Psoas muscle (tissue), 8 donors: ENCODE measurements around the gene IL34. TPM values are rescaled to one million over a fixed set of nuclear protein-coding genes. Genes with fewer than 3 reads are reported as not detected.

Experiments used
- ATAC-seq, 4 donors: fragments of 200-7000 bp; cut with Tn5 transposase; one replicate each; pipeline ENCODE4 v1.9.1; 2020; ENCODE audit warnings: moderate library complexity in 3 of 4, mild to moderate bottlenecking in 2 of 4
- DNase-seq, 2 donors: peaks; one replicate each; pipeline ENCODE4 v3.0.0-alpha.2; 2020
- H3K27ac ChIP-seq: fragments of 200-600 bp; one replicate; pipeline ENCODE4 v1.8.0; 2022
- H3K27me3 ChIP-seq, 3 donors: fragments of 200-600 bp in 1 of 3; one replicate each; pipeline versions ENCODE4 v1.6.1 to v1.8.0; 2013 to 2022; ENCODE audit warnings: low read length in 2 of 3, mild to moderate bottlenecking in 2 of 3, moderate library complexity in 1 of 3; ENCODE audit not compliant: insufficient read depth in 3 of 3
- H3K36me3 ChIP-seq, 2 donors: fragments of 200-600 bp in 1 of 2; one replicate each; pipeline versions ENCODE4 v1.6.1 to v1.8.0; 2013 to 2022; ENCODE audit warnings: low read depth in 1 of 2, mild to moderate bottlenecking in 1 of 2, moderate library complexity in 1 of 2; ENCODE audit not compliant: insufficient read depth in 1 of 2
- H3K4me1 ChIP-seq: fragments of 200-600 bp; one replicate; pipeline ENCODE4 v1.8.0; 2022
- H3K4me3 ChIP-seq: fragments of 200-600 bp; one replicate; pipeline ENCODE4 v1.8.0; 2022; ENCODE audit warnings: mild to moderate bottlenecking
- H3K9me3 ChIP-seq: fragments of 200-600 bp; one replicate; pipeline ENCODE4 v1.8.0; 2022
- WGBS, 3 donors: extraction: QIAGEN DNeasy Blood & Tissue Kit; methylation state at CpG; one replicate each; pipeline versions ENCODE4 v1.1.6 to v1.1.7; 2013; 5-methylcytosine and 5-hydroxymethylcytosine counted together
- intact Hi-C, 2 donors: fragments of 100-400 bp; cut with DNase I; formaldehyde crosslinking; loops; one replicate each; pipeline versions ENCODE4 v1.11.0 to v1.14.2; 2022
- polyA plus RNA-seq, 3 donors: library from polyadenylated mRNA; stranded (reverse); fragments of 200-250 nt; gene quantifications; one replicate each; pipeline ENCODE4 v1.2.3, GENCODE V29; 2013
- total RNA-seq, 4 donors: library from RNA; stranded (reverse); fragmentation: NEBNext Ultra II Directional in 2 of 4; extraction: Animal tissue kit (Norgen Biotek cat#: 25700) in 2 of 4; gene quantifications; one replicate each; pipeline versions ENCODE4 v1.2.1 to v1.2.4, GENCODE V29; 2021 to 2023
- TF ChIP-seq, protein P1 (sequence below): fragments of 200-600 bp; IDR thresholded peaks from one replicate; pipeline ENCODE4 v1.8.0; 2022; ENCODE audit warnings: antibody characterized with exemption
- donor health status: healthy with polysubstance abuse.
- donor health status: DM: no; HTN: no; CAD: no; lungs with moderate emphysema.
- donor health status: Bipolar disorder and iron deficiency.
- donor health status: healthy.
- donor health status: DM: yes; HTN: yes; CAD: no.
- donor health status: DM: no; HTN: no; CAD: no.
- donor health status: DM: no; HTN: no; CAD: no.
- donor health status: DM: yes; HTN: yes; CAD: no.

IL34 gene
- total and polyA plus RNA-seq, 7 donors, result 0.89 to 18.5 (median 6.5) TPM

DNA sequence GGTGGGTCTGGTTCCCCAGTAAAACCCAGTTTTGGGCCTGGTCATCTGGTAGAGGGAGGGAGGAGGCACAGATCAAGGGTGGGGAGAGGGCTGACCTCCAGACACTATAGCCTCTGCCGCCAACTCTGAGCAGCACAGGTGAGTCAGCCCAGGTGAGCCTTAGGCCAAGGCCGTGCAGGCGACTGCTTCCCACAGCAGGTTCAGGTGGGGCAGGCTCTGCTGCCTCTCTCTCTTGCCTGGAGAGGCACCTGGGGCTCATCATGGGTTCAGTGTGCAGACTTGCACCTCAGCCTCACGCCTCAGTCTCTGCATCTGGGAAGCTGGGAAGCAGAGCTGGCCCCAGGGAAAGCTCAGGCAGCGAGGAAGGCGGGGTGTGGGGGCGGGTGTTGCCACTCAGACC lies 37.8 kb upstream of the IL34 start:
- ATAC-seq, result no peak

DNA sequence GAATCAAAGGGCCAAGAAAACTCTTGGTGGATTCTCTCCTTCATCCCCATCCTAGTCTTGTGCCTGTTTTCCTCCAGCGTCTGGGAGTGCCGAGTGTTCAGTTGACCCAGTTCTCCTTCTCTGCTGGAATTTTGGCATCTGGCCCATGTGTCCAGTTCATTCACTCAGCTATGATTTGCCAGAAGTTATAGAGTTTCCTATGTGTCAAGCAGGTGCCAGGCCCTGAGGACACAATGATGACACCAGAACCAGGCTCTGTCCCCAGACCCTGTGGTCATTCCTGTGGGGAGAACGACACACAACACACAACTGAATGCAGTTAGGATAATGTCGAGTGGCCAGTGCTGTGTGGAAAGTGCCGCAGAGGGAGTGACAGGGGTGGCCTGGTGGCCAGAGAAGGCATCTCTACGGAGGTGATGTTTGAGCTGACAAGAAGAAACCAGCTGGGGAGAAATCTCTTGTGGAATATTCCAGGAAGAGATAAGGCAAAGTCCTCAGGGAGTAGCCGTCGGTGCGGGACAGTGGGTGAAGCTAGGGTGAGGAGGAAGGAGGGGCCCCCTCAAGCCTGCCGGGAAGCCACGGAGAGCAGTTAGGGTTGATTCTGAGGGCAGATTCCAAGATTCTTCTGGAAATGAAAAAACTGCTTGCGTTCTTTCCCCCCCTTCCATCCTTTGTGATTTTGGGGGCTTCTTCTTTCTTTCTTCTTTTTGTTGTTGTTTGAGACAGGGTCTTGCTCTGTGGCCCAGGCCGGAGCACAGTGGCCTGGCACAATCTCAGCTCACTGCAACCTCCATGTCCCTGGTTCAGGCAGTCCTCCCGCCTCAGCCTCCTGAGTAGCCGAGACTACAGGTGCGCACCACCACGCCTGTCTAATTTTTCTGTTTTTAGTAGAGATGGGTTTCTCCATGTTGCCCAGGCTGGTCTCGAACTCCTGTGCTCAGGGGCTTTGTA lies 35.8 kb upstream of the IL34 start:
- DNase-seq, result peak; percentile 53 to 78

More for the DNA sequence above, 37.8 kb upstream of the IL34 start:
- intact Hi-C loops, result no loop called here
- H3K4me3 ChIP-seq, result no peak overlapping the region
- DNase-seq, result no peak
- no peak overlapping the region for H3K27ac ChIP-seq
- H3K36me3 ChIP-seq, result no peaks in the 10 kb centered on the region
- no peaks in the 10 kb centered on the region for H3K27me3 ChIP-seq
- peaks cover 19% of the 10 kb centered on the region for H3K4me1 ChIP-seq
- 86 to 93% (median 90%) methylated on average over 7 of the region's 7 CpGs for WGBS, 3 donors
- TF ChIP-seq, protein P1, sequence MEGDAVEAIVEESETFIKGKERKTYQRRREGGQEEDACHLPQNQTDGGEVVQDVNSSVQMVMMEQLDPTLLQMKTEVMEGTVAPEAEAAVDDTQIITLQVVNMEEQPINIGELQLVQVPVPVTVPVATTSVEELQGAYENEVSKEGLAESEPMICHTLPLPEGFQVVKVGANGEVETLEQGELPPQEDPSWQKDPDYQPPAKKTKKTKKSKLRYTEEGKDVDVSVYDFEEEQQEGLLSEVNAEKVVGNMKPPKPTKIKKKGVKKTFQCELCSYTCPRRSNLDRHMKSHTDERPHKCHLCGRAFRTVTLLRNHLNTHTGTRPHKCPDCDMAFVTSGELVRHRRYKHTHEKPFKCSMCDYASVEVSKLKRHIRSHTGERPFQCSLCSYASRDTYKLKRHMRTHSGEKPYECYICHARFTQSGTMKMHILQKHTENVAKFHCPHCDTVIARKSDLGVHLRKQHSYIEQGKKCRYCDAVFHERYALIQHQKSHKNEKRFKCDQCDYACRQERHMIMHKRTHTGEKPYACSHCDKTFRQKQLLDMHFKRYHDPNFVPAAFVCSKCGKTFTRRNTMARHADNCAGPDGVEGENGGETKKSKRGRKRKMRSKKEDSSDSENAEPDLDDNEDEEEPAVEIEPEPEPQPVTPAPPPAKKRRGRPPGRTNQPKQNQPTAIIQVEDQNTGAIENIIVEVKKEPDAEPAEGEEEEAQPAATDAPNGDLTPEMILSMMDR, result no peak
- H3K9me3 ChIP-seq, result no peaks in the 10 kb centered on the region

DNA sequence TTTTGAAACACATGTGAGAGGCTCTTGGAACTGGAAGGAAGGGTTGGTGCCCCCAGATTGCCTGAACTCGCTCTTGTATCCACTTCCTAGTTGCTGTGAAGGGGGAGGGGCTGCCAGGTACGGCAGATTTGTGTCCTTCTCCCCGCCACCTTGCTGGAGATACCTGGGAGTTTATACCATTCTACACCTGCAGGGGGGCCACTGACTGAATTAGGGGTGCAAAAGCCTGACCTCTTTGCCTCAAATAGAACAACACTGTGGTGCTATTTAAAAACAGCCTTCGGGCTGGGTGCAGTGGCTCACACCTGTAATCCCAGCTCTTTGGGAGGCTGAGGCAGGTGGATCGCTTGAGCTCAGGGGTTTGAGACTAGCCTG lies 35.1 kb upstream of the IL34 start:
- 81 to 94% (median 87%) methylated on average over 5 of the region's 5 CpGs for WGBS, 3 donors
- ATAC-seq (no peak), DNase-seq (no peak)
- H3K9me3 ChIP-seq, result no peaks in the 10 kb centered on the region
- intact Hi-C loops, result no loop called here
- TF ChIP-seq, protein P1, result no peak
- H3K27ac ChIP-seq, result no peak overlapping the region
- H3K4me3 ChIP-seq, result no peak overlapping the region
- H3K4me1 ChIP-seq, result peaks cover 13% of the 10 kb centered on the region
- H3K27me3 ChIP-seq, result no peaks in the 10 kb centered on the region
- H3K36me3 ChIP-seq, result no peaks in the 10 kb centered on the region

More for the DNA sequence above, 35.8 kb upstream of the IL34 start:
- Histone ChIP-seq H3K4me3 (no peak overlapping the region), H3K36me3 (no peaks in the 10 kb centered on the region), H3K4me1 (peaks cover 14% of the 10 kb centered on the region), H3K27me3 (no peaks in the 10 kb centered on the region), H3K27ac (peak overlapping the region; percentile 36), H3K9me3 (no peaks in the 10 kb centered on the region)
- WGBS, 3 donors, result 54 to 66% (median 56%) methylated on average over 18 of the region's 18 CpGs
- peak; percentile 93 to 97 (median 94) for ATAC-seq
- intact Hi-C loops, result no loop called here
- TF ChIP-seq, protein P1, result no peak

DNA sequence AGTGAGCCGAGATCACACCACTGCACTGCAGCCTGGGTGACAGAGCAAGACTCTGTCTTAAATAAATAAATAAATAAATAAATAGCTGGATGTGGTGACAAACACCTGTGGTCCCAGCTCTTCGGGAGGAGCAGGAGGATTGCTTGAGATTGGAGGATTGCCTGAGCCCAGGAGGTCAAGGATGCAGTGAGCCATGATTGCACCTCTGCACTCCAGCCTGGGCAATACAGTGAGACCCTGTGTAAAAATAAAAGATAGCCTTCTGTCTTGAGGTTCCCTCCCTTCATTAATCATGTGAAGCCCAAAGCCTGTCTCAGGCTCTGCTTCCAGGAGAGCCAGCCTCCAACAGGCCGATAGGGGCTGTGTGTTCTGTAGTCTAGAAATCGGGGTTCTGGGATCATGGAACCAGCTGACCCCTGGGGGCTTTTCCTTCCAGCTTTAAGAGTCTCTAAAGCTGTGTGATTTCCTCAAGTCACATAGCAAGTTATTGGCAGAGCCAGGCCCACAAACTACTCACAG lies 34.5 kb upstream of the IL34 start:
- H3K27ac ChIP-seq, result no peak overlapping the region
- ATAC-seq (no peak), DNase-seq (no peak)
- no peaks in the 10 kb centered on the region for H3K9me3 ChIP-seq
- 67 to 80% (median 80%) methylated on average over 4 of the region's 4 CpGs for WGBS, 3 donors
- no peaks in the 10 kb centered on the region for H3K27me3 ChIP-seq
- H3K4me3 ChIP-seq, result no peak overlapping the region
- intact Hi-C loops, result no loop called here
- TF ChIP-seq, protein P1, result no peak
- H3K4me1 ChIP-seq, result peaks cover 13% of the 10 kb centered on the region
- no peaks in the 10 kb centered on the region for H3K36me3 ChIP-seq
